HG02678 (cell line): ENCODE results near the gene LHX4.
A peak's percentile ranks its signal among the peaks of the same experiment; 100 is the strongest.

Experiments used
- ATAC-seq: cut with Tn5 transposase; IDR thresholded peaks from one replicate; pipeline ENCODE4 v1.9.1; 2021; ENCODE audit warnings: mild to moderate bottlenecking, moderate library complexity; ENCODE audit not compliant: unreplicated experiment

LHX4 gene

DNA sequence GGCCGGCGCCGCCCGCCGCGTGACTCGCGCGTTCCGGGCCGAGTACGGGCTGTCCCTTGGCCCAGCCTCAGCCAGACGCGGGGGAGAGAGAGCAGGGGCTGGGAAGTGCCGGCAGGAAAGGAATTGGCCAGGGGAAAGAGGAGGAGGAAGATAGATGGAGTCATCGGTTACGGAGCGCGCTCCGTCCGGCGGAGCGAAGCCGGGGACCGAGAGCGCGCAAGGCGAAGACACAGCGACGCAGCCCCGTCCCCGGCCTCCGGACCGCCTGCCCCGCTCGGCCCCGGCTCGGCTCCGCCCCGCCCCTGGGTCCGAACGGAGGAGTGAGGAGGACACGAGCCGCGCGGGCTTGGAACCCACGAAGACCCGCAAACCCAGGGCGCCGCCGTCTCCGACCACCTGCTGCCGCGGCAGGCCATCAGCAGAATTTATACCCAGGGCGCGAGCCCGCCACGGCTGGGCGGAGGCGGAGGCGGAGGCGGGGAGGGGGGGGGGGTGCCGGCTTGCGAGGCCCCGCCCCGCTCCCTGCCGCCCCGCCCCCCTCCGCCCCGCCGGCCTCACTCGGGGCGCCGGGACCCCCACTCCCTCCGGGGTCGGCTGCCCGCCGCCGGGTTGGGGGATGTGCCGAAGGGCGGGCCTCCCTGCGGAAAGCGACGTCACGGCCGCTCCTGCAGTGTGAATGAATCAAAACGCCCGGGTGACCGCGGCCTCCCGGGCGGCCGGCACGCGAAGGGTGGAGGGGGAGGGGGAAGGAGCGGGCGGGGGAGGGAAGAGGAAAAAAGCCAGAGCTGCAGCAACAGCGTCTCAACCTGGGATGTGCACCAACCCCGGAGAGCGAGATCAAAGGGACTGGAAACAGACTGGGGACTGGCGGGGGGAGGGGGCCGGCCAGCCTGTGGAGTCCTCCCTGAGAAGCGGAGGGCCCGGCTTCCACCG, at the start of gene LHX4:
Gene LHX4, plus strand, starts transcription at position 782 of the 933 bp plus-strand sequence. CDS start 266 bp downstream, outside the sequence.
- ATAC-seq = peak; percentile 36

DNA sequence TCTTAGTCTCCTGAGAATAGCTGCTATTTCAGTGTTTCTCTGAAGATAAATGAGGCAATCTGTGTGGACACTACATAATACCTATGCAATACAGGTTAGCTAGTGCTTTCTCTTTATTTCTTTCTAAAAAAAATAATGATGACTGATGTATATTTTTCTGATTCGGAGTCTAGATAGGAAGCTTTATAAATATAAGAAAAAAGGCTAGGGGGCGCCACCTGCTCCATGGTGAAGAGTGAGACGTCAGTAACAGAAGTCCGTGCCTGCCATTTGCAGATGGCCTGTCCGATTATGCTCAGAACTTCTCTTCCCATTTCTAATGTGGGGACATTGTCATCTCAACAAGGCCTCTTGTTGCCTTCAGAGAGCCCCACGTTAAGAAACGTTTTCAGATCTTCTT, 49.0 kb upstream of the LHX4 start:
- no peak for ATAC-seq

DNA sequence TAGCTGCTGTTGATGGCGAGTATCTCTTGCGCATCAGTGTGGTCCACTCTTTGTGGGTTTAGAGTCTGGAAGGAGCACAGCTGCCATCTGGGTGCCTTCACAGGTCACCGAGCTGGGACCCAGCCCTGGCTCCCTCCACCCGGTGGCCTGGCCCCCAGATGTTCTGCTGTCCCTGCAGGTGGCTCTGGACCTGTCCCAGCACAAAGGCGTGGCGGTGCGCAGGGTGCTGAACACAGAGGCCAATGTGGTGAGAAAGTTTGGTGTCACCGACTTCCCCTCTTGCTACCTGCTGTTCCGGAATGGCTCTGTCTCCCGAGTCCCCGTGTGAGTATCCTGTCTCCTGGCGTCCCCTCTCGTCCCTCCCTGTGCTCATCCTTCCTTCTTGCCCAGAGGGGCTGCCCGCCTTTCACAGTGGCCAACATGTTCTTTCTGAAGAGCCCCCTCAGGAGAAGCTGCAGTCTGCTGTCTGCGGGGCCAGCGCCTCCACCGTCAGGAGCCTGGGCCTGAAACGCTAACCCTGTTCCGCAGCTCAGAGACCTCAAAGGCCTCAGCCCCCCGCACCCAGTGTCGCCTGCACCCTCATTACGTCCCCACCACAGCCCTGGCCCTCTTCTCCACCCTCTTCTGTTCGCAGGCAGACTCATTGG, 47.9 kb upstream of the LHX4 start:
- no peak for ATAC-seq

DNA sequence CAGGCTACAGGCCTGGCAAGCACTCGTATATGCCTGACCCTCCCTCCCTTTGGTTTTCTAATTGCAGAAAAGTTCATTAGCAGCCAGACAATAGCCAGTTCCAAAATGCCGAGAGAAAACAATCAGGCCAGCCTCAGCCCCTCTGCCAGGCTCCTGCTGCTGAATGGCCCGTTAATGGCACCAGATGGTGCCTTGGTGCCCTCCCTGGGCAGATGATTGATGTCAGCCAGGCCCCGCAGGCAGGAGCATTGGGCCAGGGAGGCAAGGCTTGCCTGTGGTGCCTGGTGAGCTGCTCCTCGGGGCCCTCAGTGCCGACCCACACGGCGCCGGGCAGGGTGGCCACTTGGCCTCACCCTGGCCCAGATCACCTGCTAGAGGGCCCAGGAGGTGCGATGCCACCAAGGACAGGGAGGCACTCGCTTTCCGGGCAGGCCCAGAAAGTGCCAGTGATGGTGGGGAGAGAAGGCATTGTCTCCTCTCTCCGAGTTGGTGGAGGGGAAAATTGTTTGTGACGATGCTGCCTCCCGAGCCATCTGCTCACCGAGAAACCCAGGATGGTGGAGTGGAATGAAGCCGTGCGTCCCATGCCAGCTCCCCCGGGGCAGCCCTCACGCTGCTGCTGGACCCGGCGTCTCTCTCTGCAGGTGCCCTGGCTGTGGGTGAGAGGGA, 47.3 kb upstream of the LHX4 start:
- no peak for ATAC-seq

DNA sequence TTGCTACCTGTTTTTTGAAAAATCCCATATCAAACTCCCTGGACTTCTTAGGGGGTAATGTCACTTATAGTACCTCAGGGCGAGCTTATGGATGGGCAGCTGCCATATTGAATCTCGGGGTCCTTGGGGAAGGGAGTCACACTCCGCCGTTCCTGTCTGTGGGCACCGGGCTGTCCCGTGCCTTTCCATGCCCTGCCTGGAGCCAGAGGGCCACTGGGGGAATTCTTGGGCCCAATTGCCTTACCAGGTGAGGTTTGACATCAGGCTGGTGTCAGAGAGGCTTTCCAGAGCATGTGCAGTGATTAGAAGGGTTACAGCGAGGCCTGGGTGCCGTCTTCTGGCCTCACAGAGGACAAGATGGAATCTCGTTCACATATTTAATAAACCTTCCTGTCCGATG, 46.6 kb upstream of the LHX4 start:
- no peak for ATAC-seq

DNA sequence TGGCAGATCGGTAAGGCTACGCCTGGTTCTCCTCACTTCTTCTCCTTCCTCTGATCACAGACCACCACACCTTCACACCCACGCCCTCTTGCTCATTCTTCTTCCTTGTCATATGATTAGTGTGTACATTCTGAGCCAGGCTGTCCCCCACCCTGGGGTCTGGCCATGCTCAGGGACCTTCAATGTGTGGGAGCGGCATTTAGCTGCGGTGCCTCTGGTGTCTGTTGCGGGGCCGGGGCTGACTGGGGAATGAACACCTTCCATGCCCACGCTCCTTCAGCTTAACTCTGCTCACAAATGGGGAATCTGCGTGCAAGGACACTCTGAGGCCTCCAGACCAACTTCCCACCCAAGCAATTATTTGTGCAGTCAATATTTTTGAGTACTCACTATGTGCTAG, 46.0 kb upstream of the LHX4 start:
- ATAC-seq = no peak

DNA sequence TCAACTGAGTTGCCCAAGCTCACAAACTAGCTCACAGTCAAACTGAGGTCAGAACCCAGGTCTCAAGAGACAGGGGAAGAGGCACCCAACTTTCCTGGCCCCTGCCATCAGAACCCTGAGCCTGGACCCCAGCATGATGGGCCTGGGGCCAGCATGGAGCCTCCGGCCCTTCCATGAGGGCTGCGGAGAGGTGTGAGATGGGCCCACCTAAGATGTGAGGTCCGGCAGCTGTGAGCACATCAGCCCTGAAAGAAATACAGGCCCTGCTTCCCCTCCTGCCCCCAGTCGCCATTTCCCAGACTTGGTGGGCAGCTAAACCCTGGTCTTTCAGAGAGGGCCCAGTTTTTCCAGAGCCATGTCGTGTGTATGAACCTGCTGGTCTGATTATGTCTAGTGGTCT, 44.8 kb upstream of the LHX4 start:
- no peak for ATAC-seq

DNA sequence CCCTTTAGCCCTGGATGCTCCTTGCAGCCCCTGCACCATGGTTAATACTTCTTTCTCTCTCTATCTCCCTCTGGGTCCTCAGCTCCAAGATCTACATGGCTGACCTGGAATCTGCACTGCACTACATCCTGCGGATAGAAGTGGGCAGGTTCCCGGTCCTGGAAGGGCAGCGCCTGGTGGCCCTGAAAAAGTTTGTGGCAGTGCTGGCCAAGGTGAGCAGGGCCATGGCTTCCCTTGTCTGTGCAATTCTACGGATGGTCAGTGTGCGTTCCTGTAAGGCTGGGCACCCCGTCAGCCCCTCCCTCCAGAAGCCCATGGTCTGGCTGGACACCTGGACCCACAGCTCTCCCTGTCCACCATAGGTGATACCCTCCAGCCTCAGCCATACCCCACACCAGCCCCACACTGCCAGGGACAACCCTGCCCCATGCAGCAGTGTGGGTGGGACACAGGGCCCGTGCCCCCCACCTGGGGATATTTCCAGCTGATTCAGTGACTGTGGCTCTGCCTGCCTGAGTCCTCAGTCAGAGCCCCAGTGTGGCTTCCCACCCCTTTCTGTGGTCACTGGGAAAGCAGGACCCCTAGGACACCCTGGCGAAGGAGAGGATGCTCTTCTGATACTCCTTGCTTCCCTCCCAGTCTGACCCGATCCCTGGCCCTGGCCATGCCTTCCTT, 44.0 kb upstream of the LHX4 start:
- no peak for ATAC-seq

DNA sequence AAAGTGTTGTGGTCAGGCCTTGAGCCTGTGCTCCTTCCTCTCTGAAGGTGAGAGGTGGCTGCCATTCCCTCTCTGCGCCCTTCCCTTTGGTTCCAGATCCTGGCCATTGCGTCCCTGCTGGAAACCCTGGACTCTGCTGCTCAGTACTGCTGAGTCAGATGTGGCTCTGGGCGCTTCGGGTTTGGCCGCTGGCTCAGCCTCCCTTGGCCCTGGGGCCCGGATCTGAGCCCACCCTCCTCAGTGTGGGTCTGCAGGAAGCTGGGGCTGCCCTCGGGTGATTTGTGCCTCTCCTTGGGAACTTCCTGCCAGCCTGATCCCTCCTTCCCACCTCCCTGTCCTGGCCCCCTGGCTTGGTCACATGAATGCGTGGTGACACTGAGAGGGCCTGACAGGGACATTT, 43.2 kb upstream of the LHX4 start:
- ATAC-seq = no peak

DNA sequence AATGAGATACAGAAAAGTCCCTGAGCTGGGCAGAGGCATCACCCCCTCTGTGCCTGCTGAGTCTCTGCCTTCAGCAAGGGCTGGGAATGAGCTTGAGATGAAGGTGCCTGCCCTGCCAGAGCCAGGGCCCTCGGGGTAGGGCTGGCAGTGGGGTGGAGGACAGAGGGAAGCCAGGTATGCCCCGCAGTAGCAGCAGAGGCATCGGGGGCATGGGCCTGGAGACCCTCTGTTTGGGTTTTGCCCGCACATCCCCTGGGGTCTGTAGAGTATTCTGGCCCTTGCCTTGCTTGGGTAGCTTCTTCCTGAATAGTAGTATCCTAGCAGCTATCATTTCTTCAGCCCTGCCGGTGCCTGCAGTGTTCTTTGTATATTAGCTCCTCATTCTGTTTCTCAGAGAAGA, 42.4 kb upstream of the LHX4 start:
- ATAC-seq = no peak

DNA sequence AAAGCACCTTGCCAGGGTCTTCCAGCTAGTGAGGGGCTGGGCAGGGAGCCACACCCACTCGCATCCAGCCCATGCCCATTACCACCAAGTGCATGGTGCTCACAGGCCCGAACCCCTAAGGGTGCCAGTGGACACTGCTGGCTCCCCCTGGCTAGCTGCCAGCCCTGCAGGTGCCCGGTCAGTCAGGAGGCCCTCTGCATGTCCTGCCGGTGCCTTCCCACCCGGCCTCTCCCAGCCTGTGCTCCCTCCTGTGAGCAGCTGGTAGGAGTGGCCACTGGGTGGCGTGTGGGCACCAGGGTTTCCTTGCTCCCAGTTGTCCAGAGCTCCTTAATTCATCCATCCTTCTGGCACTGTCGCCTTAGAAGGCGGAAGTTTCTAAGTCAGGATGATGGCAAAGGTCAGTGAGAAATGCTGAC, 42.0 kb upstream of the LHX4 start:
- no peak for ATAC-seq

DNA sequence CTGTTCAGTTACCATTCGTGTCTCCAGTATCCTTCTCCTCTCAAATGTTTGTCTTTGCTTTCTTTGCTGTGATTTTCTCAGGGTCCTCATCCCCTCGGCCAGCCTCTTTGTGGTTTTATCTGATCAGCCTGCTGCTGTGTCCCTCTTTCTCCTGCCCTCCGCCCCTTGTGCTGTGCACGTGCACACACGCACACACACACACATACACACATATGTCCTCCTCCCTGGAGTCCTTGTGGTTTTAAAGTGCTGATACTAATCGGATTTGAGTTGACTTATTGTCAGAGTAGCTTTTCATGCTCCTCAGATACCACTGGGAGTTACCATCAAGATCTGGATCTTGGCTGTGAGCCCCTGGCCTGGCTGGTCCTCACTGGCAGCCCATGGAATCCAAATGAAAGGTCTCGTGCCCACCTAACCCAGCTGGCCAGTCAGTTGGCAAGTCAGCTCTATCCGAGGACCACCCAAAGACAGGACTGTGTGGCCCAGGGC, 41.3 kb upstream of the LHX4 start:
- ATAC-seq = no peak

DNA sequence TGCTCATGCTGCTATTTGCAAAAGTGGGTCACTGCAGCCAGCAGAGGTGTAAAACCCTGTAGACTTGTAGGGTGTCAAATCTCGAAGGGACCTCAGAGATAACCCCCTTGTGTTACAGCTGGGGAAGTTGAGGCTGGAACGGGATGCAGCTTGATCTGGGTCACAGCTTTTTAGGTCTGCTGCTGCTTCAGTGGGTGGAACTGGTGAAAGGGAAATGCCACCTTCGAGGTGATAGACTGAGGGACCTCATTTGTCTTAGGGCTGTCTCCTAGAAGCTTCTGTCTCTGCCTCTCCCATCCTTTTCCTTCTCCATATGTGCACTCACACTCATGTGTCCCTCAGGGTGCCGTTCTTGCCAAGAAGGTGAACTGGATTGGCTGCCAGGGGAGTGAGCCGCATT, 40.0 kb upstream of the LHX4 start:
- no peak for ATAC-seq

DNA sequence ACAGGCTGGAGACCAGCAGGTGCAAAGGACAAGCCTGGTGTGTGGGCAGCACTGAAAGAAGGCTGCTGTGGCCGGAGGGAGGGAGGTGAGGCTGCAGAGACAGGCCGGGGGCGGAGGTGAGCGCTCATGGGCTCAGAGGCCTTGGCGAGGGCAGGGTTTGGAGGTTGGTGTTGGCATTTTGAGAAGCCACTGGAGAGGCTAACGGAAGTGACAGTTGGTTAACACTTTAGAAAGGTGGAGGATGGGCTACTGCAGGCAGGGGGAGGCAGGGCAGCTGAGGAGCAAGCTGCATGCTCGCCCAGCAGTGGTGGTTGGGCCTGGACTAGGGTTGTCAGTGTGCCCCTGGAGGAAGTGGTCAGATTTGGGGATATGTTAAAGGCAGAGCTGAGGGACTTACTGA, 37.9 kb upstream of the LHX4 start:
- no peak for ATAC-seq

DNA sequence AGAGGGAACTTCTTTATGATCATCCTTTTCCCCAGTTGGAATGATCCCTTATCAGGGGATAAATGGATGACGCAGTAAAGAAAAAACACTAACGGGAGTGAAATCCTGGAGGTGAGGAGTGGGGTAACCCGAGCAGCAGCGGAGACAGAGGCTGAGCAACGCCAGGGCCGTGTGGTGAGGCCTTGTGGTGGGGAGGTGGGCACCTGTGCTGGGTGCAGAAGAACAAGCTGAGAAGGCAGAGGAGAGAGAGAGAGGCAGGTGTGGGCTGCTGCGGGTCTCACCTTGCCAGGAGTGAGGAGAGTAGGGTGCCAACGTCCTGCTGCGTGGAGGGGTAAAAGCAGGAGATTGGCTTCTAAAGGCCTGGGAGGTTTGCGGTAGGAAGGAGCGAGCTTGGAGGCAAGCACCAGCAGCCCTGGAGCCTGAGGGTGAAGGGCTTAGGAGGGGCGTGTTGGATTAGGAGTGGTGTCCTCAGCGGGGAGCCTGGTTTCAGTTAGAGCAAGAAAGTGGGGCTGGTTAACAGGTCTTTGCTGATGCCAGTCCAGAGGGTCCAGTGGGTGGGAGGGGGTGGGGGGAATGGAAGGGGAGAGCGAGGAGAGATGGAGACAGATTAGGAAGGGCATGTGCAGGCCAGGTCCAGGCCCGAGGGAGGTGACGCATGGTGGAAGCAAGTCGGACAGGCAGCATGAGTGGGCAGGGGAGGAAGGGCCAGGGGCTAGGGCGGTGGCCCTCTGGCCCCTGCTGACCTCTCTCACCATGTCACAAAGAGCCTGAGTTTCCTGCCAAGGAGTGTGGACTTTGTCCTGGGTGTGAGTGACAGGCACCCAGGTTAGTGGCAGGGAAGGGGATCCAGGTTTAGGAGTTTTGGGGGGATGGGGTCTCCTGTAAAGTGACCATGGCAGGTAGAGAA, 36.7 kb upstream of the LHX4 start:
- ATAC-seq = no peak

DNA sequence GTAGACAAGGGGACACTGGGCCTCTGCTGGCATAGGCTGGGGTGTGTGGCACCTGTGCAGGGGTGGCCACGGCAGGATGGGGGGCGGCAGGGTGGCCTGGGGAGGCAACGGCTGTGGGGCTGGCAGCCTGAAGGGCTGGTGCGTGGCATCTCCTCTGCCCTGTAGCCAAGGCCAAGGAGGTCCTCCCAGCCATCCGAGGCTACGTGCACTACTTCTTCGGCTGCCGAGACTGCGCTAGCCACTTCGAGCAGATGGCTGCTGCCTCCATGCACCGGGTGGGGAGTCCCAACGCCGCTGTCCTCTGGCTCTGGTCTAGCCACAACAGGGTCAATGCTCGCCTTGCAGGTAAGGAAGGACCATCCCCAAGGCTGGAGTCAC, 36.0 kb upstream of the LHX4 start:
- ATAC-seq = no peak

DNA sequence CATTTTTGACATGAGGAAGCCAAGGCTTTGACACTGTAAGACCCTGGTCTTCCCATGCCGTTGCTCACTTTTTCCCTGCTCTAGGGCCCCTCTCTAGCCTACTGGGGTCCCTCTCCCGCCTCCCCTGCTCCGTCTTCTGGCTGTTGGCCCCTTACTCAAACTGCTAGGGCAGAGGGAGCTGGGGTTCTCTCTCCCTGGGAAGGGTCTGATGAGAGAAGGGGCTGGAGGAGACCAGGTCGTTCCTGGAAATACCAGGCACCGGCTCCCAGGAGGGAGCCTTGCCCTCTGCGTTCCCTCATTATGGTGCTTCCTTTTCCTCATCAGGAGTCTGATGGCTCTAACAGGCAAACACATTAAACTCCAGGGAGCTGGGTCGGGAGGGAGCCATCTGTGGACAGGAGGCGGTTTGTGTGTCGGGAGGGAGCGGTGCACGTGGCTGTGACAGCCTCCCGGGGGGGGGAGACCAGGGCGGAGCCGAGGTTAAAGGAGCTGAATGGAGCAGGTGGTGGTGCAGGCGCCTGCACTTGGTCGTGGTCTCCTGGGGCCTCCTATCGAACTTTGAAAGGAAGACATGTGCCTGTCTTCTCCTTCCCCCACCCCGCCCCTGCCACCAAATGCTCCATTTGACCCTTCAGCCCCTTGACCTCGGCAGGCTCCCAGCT, 35.4 kb upstream of the LHX4 start:
- no peak for ATAC-seq

DNA sequence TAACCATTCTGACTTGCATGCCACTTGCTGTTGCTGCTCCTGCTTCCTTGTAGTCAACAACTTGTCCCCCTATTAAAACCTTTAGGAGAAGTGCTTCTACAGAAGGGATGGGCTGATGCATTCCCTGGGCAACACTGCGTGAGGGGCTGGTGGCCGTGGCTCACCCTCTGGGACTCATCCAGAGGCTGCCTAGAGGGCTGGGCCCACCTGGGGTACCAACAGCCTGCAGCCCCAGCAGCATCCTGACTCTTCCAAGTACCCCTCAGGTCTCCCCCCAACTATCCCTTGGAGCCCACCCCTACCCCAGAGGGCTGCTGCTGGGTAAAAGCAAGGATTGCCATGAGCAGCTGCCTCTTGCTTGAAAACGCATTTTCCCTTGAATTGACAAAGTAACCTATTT, 34.7 kb upstream of the LHX4 start:
- ATAC-seq = no peak

DNA sequence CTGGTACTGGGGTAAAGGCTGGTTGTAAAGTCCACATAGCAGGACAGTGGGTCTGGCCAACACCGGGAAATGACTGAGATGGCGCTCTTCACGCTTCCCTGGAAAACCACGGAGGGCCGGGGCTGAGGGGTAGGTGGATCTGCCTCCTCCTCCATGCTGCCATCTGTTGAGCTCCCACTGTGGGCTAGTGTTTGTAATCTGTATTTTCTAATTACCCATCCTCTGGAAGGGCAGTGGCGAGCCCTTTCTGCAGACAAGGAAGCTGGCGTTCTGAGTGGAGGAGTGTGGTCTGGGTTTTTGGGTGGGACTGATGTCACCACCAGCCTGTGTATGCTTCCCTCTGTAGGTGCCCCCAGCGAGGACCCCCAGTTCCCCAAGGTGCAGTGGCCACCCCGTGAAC, 34.1 kb upstream of the LHX4 start:
- ATAC-seq = no peak
